NCI-H128 (cell line): ENCODE data around the gene TFPI2.

ENCODE experiments used
- DNase-seq: peaks from one replicate; lab custom pipeline; 2025; ENCODE audit not compliant: unreplicated experiment; lab: John Stamatoyannopoulos, UW

The TFPI2 gene

DNA sequence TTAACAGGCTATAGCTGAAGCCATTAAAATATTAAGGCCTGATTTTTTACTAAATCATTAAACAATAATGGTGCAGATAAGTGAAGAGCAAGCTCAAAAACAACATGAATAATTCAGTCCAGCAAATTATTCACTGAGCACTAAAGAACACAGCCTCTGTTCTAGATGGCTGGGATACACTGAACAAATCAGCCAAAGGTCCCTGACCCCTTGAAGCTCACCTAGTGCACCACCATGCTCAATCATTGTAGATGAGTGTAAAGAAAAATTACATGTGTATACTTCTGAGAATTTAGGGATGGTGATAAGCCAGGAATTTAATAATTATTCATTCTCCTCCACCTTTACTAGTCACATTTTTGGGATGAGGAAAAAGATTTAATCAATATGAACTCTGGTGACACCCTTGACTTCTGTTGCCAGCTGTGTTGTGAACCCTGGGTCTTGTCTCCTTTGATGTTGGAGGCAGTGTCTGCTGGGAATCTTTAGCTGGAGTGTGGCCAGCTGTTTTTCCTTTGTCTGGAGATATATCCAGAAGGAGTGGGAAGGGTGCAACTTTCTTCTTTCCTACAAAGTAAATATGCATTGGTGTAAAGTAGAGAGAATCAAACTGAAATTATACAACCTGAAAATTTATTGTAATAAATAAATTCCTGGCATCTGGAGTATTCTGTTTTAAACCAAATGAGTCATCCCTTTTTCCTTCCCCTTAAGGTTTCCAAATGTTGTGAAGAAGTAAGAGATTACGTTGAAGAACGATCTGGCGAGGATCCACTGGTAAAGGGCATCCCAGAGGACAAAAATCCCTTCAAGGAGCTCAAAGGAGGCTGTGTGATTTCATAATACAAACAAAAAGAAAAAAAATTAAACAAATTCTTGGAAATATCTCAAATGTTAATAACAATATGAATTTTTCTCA lies 19.8 kb upstream of the TFPI2 start:
- no peak for DNase-seq

DNA sequence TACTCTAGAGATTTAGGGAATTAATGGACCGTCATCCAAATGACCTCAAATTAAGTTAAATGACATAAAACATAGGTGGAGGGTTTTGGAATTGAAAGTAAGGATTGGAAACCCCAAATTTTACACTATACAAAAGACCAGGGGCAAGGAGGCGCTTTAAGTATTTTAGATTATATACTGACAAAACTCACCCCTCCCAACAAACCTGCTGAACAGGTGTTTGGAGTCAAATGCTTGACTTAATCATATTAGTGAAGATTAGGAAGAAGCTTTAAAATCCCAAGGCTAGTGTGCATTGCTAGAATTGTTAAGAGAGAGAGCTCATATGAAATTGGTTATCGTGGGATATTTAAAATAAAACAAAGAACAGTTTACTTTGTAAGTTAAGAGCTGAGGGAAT lies 15.7 kb upstream of the TFPI2 start, which contains the start of gene GNGT1:
Gene GNGT1, plus strand, starts transcription at position 301 of the 400 bp plus-strand sequence. CDS start 180 bp downstream, outside the sequence.
- DNase-seq: no peak

DNA sequence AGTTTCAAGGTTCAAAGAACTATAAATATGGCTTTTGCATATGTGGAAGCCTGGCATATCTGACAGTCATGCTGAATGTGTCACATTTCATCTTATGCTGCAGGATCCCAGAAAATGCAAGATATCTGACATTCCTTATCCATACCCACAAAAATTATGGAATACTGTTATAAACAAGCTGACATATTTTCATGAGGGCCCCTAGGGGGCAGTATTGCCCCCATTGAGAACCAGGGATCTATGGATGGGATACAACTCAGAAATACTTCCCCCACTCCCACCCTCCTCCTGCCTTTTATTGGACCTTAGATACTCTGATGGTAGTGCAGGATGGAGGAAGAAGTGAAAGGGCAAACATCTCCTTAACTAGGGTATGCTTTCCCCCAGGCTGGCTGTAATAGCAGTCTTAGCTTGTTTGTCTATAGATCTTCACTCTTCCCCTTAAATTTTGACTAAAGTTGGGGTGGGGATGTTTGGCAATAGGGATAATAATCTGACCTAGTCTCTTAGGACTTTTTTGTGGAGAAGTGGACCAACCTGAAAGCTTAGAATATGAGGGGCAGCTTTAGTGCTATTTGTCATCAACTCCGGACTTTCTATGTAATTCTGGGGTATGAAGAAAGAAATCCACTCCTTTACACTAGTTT lies 12.3 kb upstream of the TFPI2 start:
- DNase-seq: no peak

DNA sequence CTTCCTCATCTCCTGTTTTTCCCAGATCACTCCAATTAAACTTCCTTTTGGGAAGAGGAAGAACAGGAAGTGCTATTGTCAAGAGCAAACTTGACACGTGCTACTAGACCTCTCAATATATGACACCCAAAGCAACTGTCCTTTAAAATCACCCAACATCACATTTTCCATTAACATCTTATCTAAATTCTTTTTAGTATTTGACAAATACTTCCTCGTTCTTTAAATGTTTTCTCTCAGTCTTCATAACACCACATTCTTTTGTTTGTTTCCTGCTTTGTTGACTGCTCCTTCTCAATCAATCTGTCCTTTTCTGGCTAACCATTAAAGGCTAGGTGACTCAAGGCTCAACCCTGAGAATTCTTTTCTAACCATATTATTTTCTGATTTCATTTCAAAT lies 7.1 kb upstream of the TFPI2 start:
- no peak for DNase-seq

DNA sequence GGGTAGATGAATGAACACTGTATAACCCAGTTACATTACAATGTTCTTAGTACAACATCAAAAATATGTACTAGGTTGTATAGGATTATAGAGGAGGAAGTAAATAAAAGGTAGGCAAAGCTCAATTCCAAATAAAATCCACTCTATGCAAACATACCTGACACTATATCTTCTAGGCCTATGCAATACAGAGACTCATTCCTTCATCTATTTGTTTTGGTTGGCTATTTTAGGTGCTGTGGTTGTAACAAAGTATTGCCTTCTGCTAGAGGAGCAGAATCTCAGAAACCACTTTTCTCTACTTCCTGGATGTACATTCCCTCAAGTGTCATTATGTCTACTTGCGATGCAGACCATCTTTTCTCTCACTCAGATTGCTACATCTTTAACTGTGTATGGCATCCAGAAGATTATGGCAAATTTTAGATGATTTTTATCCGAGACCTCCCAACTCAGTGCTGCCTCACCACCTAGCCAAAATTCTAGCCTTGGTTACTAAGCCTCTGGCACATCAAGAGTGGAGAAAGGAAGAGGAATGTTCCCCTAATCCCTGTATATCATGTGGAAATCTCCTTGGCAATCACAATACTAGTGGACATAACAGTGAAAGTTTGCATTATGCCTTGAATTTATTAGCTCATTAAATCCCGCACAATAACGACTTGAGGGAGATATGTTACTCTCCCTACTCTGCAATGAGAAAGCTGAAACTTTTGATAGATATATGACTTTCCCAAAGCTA lies 5.5 kb upstream of the TFPI2 start:
- DNase-seq: no peak

DNA sequence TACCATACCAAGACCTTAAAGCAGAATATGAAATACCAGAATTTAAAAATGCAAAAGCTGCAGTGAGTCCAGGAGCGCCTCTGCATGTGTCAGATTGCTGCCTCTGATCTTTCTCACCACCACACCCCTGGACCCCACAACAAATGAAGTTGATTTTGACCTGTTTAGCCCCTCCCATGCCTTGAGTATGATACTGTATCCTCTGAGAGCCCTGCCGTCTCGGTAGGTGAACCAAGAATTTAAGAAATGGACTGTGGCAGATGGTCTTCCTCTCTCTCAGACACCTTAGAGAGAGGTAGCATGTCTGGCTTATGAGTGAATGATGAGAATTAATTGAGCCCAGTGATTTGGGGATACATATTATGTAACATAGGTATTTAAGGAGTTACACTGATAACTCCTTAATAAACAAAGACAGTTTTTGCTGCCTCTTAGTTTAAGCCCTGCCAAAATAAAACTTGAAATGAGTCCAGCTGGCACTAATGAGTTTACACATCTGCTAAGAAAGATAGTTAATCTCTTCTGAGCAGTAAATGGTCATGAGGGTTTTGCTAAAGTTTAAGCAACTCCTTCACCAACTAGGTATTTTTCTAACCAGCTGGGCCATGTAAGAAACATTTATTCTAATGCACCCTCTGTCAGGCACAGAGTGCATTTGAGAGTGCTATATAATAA lies 4.5 kb upstream of the TFPI2 start:
- DNase-seq: no peak

DNA sequence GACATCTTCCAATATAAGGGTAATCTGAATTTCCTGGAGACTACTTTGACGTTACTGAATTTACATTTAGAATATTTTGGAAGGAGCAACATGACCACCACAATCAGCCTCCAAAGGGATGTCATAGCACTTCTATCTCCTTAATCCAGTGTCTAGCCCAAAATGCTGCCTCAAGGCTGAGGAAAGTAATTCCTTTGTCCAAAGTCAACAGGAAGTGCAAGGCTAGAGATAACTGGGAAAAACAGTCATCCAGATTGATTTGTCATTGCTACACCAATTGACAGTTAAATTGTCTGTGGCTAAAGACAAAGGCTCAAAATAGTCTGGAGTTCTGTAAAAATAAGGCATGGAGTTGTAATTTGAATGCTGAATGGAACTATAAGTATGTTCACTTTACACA lies 3.9 kb upstream of the TFPI2 start:
- DNase-seq: no peak

DNA sequence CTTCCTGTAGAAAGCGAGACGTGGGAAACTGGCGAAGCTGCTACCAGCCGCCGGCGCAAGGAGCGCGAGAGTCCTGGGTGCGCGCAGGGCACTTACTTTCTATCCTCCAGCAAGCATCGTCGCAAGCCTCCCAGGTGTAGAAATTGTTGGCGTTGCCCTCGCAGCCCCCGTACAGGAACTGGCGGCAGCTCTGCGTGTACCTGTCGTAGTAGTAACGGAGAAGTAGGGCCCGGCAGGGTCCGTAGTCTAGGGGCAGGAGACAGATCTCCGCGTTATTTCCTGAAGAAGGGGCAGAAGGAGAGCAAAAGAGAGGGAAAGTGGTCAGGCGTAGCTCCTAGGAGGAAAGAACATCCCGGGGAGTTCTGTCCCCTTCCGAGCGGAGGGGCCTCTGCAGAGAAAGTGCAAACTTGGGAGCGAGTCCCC lies 501 bp downstream of the TFPI2 start:
- DNase-seq: no peak

DNA sequence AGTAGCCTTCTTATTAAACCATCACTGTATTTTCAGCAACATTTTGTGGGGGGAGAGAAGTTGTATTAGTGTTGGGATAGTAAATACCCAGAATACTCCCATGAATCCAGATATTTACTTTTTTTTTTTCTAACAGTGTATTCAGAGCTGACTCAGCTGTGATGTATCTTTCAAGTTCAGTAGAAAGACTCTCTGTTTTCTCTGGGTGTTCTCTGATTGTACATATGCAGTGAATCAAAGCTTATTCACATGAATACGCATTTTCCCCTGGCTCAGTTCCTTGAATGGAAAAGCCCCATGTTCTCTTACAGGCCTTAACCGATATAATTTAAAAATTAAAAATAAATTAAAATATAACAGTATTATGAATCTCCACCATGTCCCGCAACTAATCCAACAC lies 1.3 kb downstream of the TFPI2 start:
- no peak for DNase-seq

DNA sequence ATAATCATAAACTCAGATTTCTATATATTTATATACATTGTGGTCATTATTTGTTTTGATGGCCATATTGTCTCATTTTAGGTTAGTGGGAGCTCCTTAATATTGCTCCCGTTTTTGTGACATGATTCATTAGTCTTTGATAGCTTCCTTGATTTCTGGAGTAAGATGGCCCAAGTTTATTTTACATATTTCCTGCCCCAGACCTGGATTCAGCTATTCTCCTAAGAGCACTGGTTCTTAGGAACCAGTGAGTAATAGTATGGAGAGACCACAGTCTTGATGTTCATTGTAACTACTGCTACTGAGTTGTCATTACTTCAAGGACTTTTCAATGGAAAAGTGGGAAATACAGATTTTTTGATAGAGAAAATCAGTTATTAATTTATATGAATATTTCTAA lies 6.0 kb downstream of the TFPI2 start:
- DNase-seq: no peak

DNA sequence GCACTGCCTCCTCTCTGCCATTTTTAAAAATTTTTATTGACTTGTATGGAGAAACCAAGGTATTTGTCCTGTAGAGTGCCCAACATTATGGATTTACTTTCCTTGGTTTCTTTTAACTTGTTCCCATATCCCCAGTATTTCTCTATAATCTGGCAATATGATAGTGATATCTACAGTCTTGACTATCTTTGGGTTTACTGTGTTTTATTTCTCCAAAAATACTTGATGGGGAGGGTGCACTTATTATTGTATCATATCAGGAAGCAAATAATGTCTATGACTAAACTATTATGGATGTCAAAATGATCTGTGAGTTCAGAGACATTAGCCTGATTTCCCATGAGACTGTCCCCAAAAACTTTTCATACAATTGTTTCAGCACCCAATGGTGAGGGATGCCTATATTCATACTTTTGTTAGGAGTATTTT lies 6.6 kb downstream of the TFPI2 start:
- DNase-seq: no peak

DNA sequence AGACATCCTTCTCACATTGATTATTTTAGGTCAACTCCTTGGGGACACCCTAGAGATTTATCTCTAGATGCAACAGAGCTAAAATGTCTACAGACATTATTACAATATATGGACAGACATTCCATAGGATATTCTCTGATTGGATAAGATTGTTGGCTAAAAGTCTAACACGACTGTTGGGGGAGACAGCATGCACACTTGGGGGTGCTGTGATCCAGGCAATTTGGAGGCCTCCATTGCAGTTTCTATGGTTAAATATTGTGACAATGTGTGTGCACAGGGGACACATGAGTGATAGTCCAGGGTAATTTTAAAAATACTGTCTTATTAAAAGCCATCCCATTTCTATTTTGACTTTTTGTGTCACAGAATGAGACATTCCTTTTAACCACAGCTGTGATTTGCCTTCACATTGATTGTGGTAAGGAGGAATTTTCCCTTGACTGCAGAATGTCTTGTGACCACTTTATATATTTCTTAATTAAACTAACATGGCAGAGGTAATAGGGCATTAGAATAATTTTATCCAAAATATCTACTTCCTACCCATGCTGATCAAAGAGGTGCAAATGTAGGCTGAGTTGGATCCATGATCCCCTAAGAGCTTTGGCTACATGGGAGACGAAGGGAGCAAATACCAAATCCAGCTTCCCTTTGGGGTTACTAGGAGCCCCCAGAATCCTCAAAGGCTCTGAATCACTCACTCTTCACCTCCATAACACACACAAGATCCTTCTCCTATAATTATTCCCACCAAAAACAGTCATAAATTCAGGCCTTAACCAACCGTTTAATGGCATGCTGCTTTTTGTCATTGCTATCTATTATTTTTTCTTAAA lies 7.3 kb downstream of the TFPI2 start:
- DNase-seq: no peak

DNA sequence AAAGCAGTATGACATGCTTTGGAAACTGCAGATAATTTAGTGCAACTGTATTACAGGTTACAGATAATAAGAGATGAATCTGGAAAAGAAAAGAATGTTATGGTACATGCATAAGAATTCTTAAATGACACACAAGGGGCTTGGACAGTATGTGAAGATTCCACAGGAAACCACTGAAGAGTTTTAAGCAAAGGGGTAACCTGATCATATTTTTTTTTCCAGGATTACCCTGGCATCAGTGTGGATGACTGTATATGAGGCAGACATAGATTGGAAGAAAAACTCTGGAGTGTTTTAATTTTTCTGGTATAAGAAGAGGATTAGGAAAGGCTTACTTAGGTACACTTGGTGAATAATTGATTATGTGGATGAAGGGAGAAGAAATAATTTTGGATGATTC lies 8.1 kb downstream of the TFPI2 start:
- DNase-seq: no peak

DNA sequence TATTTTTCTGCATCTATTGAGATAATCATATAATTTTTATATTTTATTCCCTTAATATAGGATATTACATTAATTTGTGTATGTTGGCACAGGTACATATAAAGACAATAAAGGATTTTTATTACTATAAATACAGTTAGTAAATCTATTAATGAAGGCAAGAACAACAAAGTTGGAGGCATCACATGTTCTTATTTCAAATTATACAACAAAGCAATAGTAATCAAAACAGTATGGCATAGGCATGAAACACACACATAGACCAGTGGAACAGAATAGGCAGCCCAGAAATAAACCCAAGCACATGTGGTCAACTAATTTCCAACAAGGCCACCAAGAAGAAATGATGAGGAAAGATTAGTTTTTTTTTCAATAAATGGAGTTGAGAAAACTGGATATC lies 11.2 kb downstream of the TFPI2 start:
- no peak for DNase-seq

DNA sequence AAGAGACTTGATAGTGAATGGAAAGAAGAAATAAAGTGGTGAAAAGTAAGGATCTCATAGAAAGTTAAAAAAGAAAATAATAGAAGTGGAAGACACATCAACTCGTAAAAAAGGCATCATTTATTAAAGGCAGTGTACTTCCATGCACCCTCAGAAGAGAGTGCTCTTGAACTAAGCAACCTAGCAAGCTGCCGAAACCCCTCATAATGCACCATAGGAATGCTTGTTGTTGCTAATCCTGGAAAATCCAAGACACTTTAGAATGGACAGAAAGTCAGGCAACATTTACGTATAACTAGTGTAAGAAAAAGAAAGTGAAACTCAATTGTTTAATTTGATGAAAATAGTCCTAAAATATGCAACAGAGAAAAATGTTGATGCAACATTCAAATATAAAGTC lies 12.8 kb downstream of the TFPI2 start:
- DNase-seq: no peak

DNA sequence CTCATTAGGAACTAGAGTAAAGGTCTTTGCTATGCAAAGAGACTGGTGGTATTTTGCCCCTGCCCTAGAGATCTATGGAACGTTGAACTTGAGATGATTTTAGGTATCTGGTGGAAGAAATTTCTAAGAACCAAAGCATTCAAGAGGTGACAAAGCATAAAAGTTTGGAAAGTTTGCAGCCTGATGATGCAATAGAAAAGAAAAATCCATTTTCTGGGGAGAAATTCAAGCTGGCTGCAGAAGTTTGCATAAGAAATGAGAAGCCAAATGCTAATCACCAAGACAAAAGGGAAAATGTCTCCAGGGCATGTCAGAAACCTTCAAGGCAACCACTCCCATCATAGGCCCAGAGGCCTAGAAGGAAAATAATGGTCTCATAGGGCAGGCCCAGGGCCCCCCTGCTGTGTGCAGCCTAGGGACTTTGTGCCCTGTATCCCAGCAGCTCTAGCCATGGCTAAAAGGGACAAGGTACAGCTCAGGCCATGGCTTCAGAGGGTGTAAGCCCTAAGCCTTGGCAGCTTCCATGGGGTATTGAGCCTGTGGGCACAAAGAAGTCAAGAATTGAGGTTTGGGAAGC lies 16.5 kb downstream of the TFPI2 start:
- no peak for DNase-seq

DNA sequence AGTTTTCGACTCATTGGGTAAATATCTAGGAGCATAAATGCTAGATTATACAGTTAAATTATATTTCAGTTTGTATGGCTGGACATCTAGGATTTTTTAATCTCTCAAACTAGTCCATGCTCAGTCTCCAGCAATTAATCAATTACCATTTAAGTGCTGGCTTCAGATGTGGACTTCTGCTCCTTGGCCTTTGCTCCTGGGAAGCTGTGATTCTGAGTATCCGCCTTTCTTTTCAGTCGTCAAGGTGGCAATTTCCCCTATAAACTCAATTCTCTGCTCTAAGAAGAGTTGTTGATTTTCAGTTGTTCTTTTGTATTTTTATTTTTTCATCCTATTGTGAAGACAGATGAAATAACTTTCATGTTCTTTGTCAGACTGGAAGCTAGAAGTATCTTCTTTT lies 23.7 kb downstream of the TFPI2 start:
- no peak for DNase-seq

DNA sequence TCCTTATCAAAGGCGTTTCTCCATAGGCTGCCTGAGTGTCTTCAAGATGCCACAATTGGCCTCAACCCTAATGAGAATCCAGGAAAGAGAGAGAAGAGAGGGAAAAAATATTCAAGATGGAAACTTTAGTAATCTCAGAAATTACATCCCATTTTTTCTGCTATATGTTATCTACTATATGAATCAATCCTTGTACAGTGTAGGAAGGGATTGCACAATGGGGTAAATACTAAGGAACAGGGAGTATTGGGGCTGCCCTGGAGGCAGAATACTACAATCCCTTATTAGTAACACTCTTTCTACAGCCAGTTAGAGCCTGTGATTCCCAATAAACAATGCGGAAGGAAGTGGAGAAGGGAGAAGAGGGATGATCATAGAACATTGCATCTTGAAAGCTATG lies 27.9 kb downstream of the TFPI2 start:
- DNase-seq: no peak

DNA sequence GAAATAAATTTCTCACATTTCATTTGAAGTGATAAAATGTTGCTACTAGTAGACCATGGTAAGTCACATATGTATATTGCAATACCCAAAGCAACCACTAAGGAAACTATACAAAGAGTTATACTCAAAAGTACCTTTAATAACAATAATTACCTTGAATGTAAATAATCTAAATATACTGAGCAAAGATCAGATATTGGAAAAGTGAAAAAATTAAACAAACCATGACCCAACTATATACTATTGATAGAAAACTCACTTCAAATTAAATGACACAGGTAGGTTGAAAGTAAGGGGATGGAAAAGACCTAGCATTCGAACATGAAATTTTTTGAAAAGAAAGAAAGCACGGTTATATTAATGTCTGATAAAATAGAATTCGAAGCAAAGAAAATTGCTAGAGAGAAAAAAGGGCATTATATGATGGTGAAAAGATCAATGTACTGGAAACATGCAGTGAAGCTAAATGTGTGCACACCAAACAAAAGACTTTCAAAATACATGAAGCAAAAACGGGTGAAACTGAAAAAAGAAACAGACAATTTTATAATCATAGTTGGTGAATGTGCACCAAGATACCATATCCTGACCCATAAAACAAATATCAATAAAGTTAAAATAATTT lies 29.1 kb downstream of the TFPI2 start:
- no peak for DNase-seq
